HCT116 (cell line): ENCODE measurements around the gene FRMD4B. TPM values are rescaled to one million over a fixed set of nuclear protein-coding genes. Genes with fewer than 3 reads are reported as not detected.

Source experiments
- ATAC-seq: fragments of 200-7000 bp; cut with Tn5 transposase; 2 replicates; pipeline ENCODE4 v1.9.1; 2020; ENCODE audit warnings: mild to moderate bottlenecking, moderate library complexity
- BruUV-seq: library from RNA; stranded (reverse); fragments of 400-500 nt; replicated peaks from 2 replicates; lab custom pipeline; 2021; lab: Mats Ljungman, UMichigan
- CTCF ChIA-PET: fragments of 300-600 bp; sonication (Branson Sonifier 250); formaldehyde crosslinking; loops from one replicate; lab custom pipeline; 2021; ENCODE audit warnings: antibody characterized with exemption; lab: Charles Lee
- POLR2A ChIA-PET: fragments of 300-600, 350-600 bp; sonication (Branson Sonifier 250); formaldehyde crosslinking; loops from one replicate; lab custom pipeline; 2021; ENCODE audit warnings: antibody characterized with exemption; lab: Charles Lee
- RAD21 ChIA-PET, 2 experiments: fragments of 300-600 bp; sonication (Branson Sonifier 250); formaldehyde crosslinking; loops; one replicate each; lab custom pipeline; 2023; ENCODE audit warnings: low total read pairs in 2 of 2; ENCODE audit not compliant: uncharacterized antibody in 2 of 2, unreplicated experiment in 2 of 2, low non-redundant PET in 1 of 2; lab: Charles Lee
- DNase-seq: peaks from one replicate; pipeline ENCODE4 v3.0.0-alpha.2; 2010; ENCODE audit warnings: low read depth, low spot score
- H2AFZ ChIP-seq: fragments of 200-600 bp; shearing (Covaris generic), sonication (generic); 2 replicates; pipeline ENCODE4 v1.6.1; 2017; ENCODE audit warnings: low read depth, mixed run types, mixed read lengths, antibody characterized with exemption, low read length; ENCODE audit not compliant: poor library complexity, severe bottlenecking
- H3K27ac ChIP-seq: 2 replicates; pipeline ENCODE4 v1.5.1; 2012; ENCODE audit warnings: low read depth, low read length
- H3K27me3 ChIP-seq: fragments of 200-600 bp; sonication (generic); 2 replicates; pipeline ENCODE4 v1.6.1; 2016; ENCODE audit warnings: mixed run types, low read length, mixed read lengths; ENCODE audit not compliant: insufficient read depth
- H3K36me3 ChIP-seq, 2 experiments: fragments of 200-500 bp in 1 of 2; fragments of 200-600 bp in 1 of 2; sonication (Bioruptor generic) in 1 of 2; sonication (generic) in 1 of 2; 2 replicates each; pipeline versions ENCODE4 v1.5.1 to v1.6.1; 2014 to 2016; ENCODE audit warnings: low read length in 2 of 2, inconsistent platforms in 1 of 2, mixed read lengths in 1 of 2, mixed run types in 1 of 2; ENCODE audit not compliant: insufficient read depth in 2 of 2, control insufficient read depth in 1 of 2
- H3K4me1 ChIP-seq, 2 experiments: fragments of 200-600 bp in 1 of 2; sonication (generic) in 1 of 2; 2 replicates each; pipeline versions ENCODE4 v1.5.1 to v1.6.1; 2012 to 2017; ENCODE audit warnings: low read length in 2 of 2, inconsistent platforms in 1 of 2, mild to moderate bottlenecking in 1 of 2, mixed read lengths in 1 of 2, mixed run types in 1 of 2, moderate library complexity in 1 of 2; ENCODE audit not compliant: insufficient read depth in 2 of 2, control insufficient read depth in 1 of 2
- H3K4me2 ChIP-seq: fragments of 200-600 bp; sonication (generic); 2 replicates; pipeline ENCODE4 v1.6.1; 2017; ENCODE audit warnings: mixed run types, low read length, mixed read lengths
- H3K4me3 ChIP-seq, 2 experiments: fragments of 200-600 bp in 1 of 2; sonication (generic) in 1 of 2; replicated peaks in 1 of 2; 2 replicates each; pipeline ENCODE4 v1.5.1; 2011 to 2016; ENCODE audit warnings: low read length in 2 of 2, control low read depth in 1 of 2, low read depth in 1 of 2, mild to moderate bottlenecking in 1 of 2, mixed read lengths in 1 of 2, mixed run types in 1 of 2
- H3K79me2 ChIP-seq: fragments of 200-600 bp; sonication (generic); 2 replicates; pipeline ENCODE4 v1.6.1; 2017; ENCODE audit warnings: mild to moderate bottlenecking, mixed run types, low read length, moderate library complexity, mixed read lengths; ENCODE audit not compliant: insufficient read depth
- H3K9ac ChIP-seq: fragments of 200-600 bp; sonication (generic); 2 replicates; pipeline ENCODE4 v1.6.1; 2016; ENCODE audit warnings: low read length, mixed read lengths
- H3K9me2 ChIP-seq: fragments of 200-600 bp; sonication (generic), shearing (Covaris generic); 2 replicates; pipeline ENCODE4 v1.6.1; 2017; ENCODE audit warnings: mixed run types, mild to moderate bottlenecking, moderate library complexity; ENCODE audit not compliant: insufficient read depth
- H3K9me3 ChIP-seq, 2 experiments: fragments of 200-500 bp in 1 of 2; fragments of 200-600 bp in 1 of 2; sonication (Bioruptor generic) in 1 of 2; sonication (generic) in 1 of 2; 2 replicates each; pipeline ENCODE4 v1.6.1; 2014 to 2017; ENCODE audit warnings: low read length in 2 of 2, mixed read lengths in 2 of 2, inconsistent platforms in 1 of 2, low read depth in 1 of 2, mild to moderate bottlenecking in 1 of 2, mixed run types in 1 of 2, moderate library complexity in 1 of 2; ENCODE audit not compliant: control insufficient read depth in 1 of 2, insufficient read depth in 1 of 2
- H4K20me1 ChIP-seq: fragments of 200-600 bp; sonication (generic), shearing (Covaris generic); 2 replicates; pipeline ENCODE4 v1.6.1; 2017; ENCODE audit warnings: mixed run types, mild to moderate bottlenecking, moderate library complexity; ENCODE audit not compliant: insufficient read depth
- ATF3 ChIP-seq: IDR thresholded peaks from 2 replicates; pipeline ENCODE4 v1.6.1; 2012
- CBX3 ChIP-seq: IDR thresholded peaks from 2 replicates; pipeline ENCODE4 v1.6.1; 2012; ENCODE audit warnings: low read depth
- CEBPB ChIP-seq: IDR thresholded peaks from 2 replicates; pipeline ENCODE4 v1.6.1; 2012; ENCODE audit warnings: low read depth
- CTCF ChIP-seq, 3 experiments: fragments of 200-600 bp in 1 of 3; sonication (generic) in 1 of 3; IDR thresholded peaks in 2 of 3; conservative IDR thresholded peaks in 1 of 3; 2 replicates each; pipeline ENCODE4 v1.5.1; 2012 to 2017; ENCODE audit warnings: low read depth in 2 of 3, low read length in 2 of 3, antibody characterized with exemption in 1 of 3, borderline replicate concordance in 1 of 3, control low read depth in 1 of 3, mild to moderate bottlenecking in 1 of 3, mixed read lengths in 1 of 3, mixed run types in 1 of 3, moderate library complexity in 1 of 3; ENCODE audit not compliant: insufficient read depth in 1 of 3
- EGR1 ChIP-seq: IDR thresholded peaks from 2 replicates; pipeline ENCODE4 v1.6.1; 2012; ENCODE audit warnings: low read depth
- ELF1 ChIP-seq: IDR thresholded peaks from 2 replicates; pipeline ENCODE4 v1.6.1; 2012; ENCODE audit warnings: low read depth, borderline replicate concordance
- EZH2 ChIP-seq: fragments of 200-600 bp; sonication (generic); IDR thresholded peaks from 2 replicates; pipeline ENCODE4 v1.6.1; 2017; ENCODE audit warnings: antibody characterized with exemption, mixed run types
- EZH2phosphoT487 ChIP-seq: fragments of 200-600 bp; IDR thresholded peaks from 2 replicates; pipeline ENCODE4 v1.6.1; 2018; ENCODE audit warnings: antibody characterized with exemption, borderline replicate concordance
- FOSL1 ChIP-seq: IDR thresholded peaks from 2 replicates; pipeline ENCODE4 v1.6.1; 2012; ENCODE audit warnings: low read depth
- JUND ChIP-seq: IDR thresholded peaks from 2 replicates; pipeline ENCODE4 v1.6.1; 2012
- MAX ChIP-seq: IDR thresholded peaks from 2 replicates; pipeline ENCODE4 v1.6.1; 2012
- POLR2A ChIP-seq: IDR thresholded peaks from 2 replicates; pipeline ENCODE4 v1.7.0; 2011; ENCODE audit warnings: borderline replicate concordance; ENCODE audit not compliant: insufficient read depth, insufficient read length; ENCODE audit errors: extremely low read depth
- POLR2AphosphoS5 ChIP-seq: IDR thresholded peaks from 2 replicates; pipeline ENCODE4 v1.6.1; 2011; ENCODE audit warnings: mild to moderate bottlenecking, low read depth, low read length, moderate library complexity
- RAD21 ChIP-seq: IDR thresholded peaks from 2 replicates; pipeline ENCODE4 v1.6.1; 2012; ENCODE audit warnings: low read depth, mild to moderate bottlenecking
- REST ChIP-seq: IDR thresholded peaks from 2 replicates; pipeline ENCODE4 v1.6.1; 2012; ENCODE audit warnings: low read depth
- SIN3A ChIP-seq: IDR thresholded peaks from 2 replicates; pipeline ENCODE4 v1.6.1; 2012; ENCODE audit warnings: low read depth
- SP1 ChIP-seq: IDR thresholded peaks from 2 replicates; pipeline ENCODE4 v1.6.1; 2012; ENCODE audit warnings: low read depth
- TCF7L2 ChIP-seq: IDR thresholded peaks from 2 replicates; pipeline ENCODE4 v1.7.0; 2011; ENCODE audit warnings: borderline replicate concordance, inconsistent platforms; ENCODE audit not compliant: insufficient read depth, insufficient read length; ENCODE audit errors: extremely low read depth
- YY1 ChIP-seq: IDR thresholded peaks from 2 replicates; pipeline ENCODE4 v1.6.1; 2011; ENCODE audit warnings: low read length, low read depth, moderate library complexity, mild to moderate bottlenecking; ENCODE audit not compliant: insufficient replicate concordance; ENCODE audit errors: extremely low read depth
- intact Hi-C: fragments of 100-400 bp; cut with micrococcal nuclease; formaldehyde crosslinking; loops from 2 replicates; pipeline ENCODE4 v1.10.0; 2022
- total RNA-seq: library from RNA; stranded (reverse); gene quantifications from one replicate; pipeline ENCODE4 v1.2.1, GENCODE V29; 2021; ENCODE audit not compliant: unreplicated experiment

The FRMD4B gene
- total RNA-seq, 1 experiment from 2014 or later: 2.0 TPM

- Histone ChIP-seq H3K9ac (no peak overlapping the region), H3K4me3 (no peak overlapping the region), H3K36me3 (no peaks in the 10 kb centered on the region), H3K9me3 (no peaks in the 10 kb centered on the region), H3K4me2 (no peak overlapping the region), H4K20me1 (no peaks in the 10 kb centered on the region), H3K9me2 (no peaks in the 10 kb centered on the region; the same call in 1 of the 2 replicates), H3K27ac (no peak overlapping the region), H3K4me1 (no peaks in the 10 kb centered on the region), H2AFZ (no peak overlapping the region), H3K79me2 (no peaks in the 10 kb centered on the region), H3K27me3 (peaks cover 17% of the 10 kb centered on the region; the same call in 1 of the 2 replicates)
- DNase-seq (no peak), ATAC-seq (no peak)
- RAD21 ChIA-PET: no interaction called here
- CTCF ChIA-PET: no interaction called here
- BruUV-seq: no TSS peak
- POLR2A ChIA-PET: no interaction called here
- intact Hi-C loops: no loop called here
- TF ChIP-seq CTCF (IDR thresholded peaks at IDR 0.05 in 2 of 3, conservative IDR thresholded peaks at IDR 0.05 in 1 of 3; ENCODE audit: borderline replicate concordance in 1 of 3, insufficient read depth in 1 of 3, low read depth in 2 of 3, low read length in 2 of 3) (no peak), POLR2A (no peak), TCF7L2 (no peak), YY1 (no peak), CEBPB (no peak), EZH2 (no peak), ELF1 (no peak), JUND (no peak), POLR2AphosphoS5 (no peak), FOSL1 (no peak), ATF3 (no peak), RAD21 (no peak), EZH2phosphoT487 (no peak), EGR1 (no peak), CBX3 (no peak), REST (no peak), MAX (no peak), SIN3A (no peak), SP1 (no peak)
- TF ChIP-seq, all 23 proteins: peak for 0
Measured at GRCh38 chr3:69376731-69377130, 9.2 kb downstream of the FRMD4B start.
